Psoas muscle (tissue), 8 donors: Measurements from ENCODE around the gene SLC25A41. TPM values are rescaled to one million over a fixed set of nuclear protein-coding genes. Genes with fewer than 3 reads are reported as not detected.
A peak's percentile ranks its signal among the peaks of the same experiment; 100 is the strongest.

Source experiments
- ATAC-seq, 4 donors: fragments of 200-7000 bp; cut with Tn5 transposase; one replicate each; pipeline ENCODE4 v1.9.1; 2020; ENCODE audit warnings: moderate library complexity in 3 of 4, mild to moderate bottlenecking in 2 of 4
- DNase-seq, 2 donors: peaks; one replicate each; pipeline ENCODE4 v3.0.0-alpha.2; 2020
- H3K27ac ChIP-seq: fragments of 200-600 bp; one replicate; pipeline ENCODE4 v1.8.0; 2022
- H3K27me3 ChIP-seq, 3 donors: fragments of 200-600 bp in 1 of 3; one replicate each; pipeline versions ENCODE4 v1.6.1 to v1.8.0; 2013 to 2022; ENCODE audit warnings: low read length in 2 of 3, mild to moderate bottlenecking in 2 of 3, moderate library complexity in 1 of 3; ENCODE audit not compliant: insufficient read depth in 3 of 3
- H3K36me3 ChIP-seq, 2 donors: fragments of 200-600 bp in 1 of 2; one replicate each; pipeline versions ENCODE4 v1.6.1 to v1.8.0; 2013 to 2022; ENCODE audit warnings: low read depth in 1 of 2, mild to moderate bottlenecking in 1 of 2, moderate library complexity in 1 of 2; ENCODE audit not compliant: insufficient read depth in 1 of 2
- H3K4me1 ChIP-seq: fragments of 200-600 bp; one replicate; pipeline ENCODE4 v1.8.0; 2022
- H3K4me3 ChIP-seq: fragments of 200-600 bp; one replicate; pipeline ENCODE4 v1.8.0; 2022; ENCODE audit warnings: mild to moderate bottlenecking
- H3K9me3 ChIP-seq: fragments of 200-600 bp; one replicate; pipeline ENCODE4 v1.8.0; 2022
- CTCF ChIP-seq: fragments of 200-600 bp; IDR thresholded peaks from one replicate; pipeline ENCODE4 v1.8.0; 2022; ENCODE audit warnings: antibody characterized with exemption
- WGBS, 3 donors: extraction: QIAGEN DNeasy Blood & Tissue Kit; methylation state at CpG; one replicate each; pipeline versions ENCODE4 v1.1.6 to v1.1.7; 2013; 5-methylcytosine and 5-hydroxymethylcytosine counted together
- intact Hi-C, 2 donors: fragments of 100-400 bp; cut with DNase I; formaldehyde crosslinking; loops; one replicate each; pipeline versions ENCODE4 v1.11.0 to v1.14.2; 2022
- polyA plus RNA-seq, 3 donors: library from polyadenylated mRNA; stranded (reverse); fragments of 200-250 nt; gene quantifications; one replicate each; pipeline ENCODE4 v1.2.3, GENCODE V29; 2013
- total RNA-seq, 4 donors: library from RNA; stranded (reverse); fragmentation: NEBNext Ultra II Directional in 2 of 4; extraction: Animal tissue kit (Norgen Biotek cat#: 25700) in 2 of 4; gene quantifications; one replicate each; pipeline versions ENCODE4 v1.2.1 to v1.2.4, GENCODE V29; 2021 to 2023
- donor health status: healthy with polysubstance abuse.
- donor health status: DM: no; HTN: no; CAD: no; lungs with moderate emphysema.
- donor health status: Bipolar disorder and iron deficiency.
- donor health status: healthy.
- donor health status: DM: yes; HTN: yes; CAD: no.
- donor health status: DM: no; HTN: no; CAD: no.
- donor health status: DM: no; HTN: no; CAD: no.
- donor health status: DM: yes; HTN: yes; CAD: no.

Gene SLC25A41
- total and polyA plus RNA-seq, 7 donors, result 0.07 to 0.60 (median 0.44) TPM; not detected in 1

GRCh38 chr19:6393983-6394412 is 39.6 kb downstream of the SLC25A41 start:
- H3K27ac ChIP-seq, result peak overlapping the region; percentile 86
- DNase-seq (no peak), ATAC-seq (no peak)
- H3K9me3 ChIP-seq, result no peaks in the 10 kb centered on the region
- H3K4me1 ChIP-seq, result peaks cover 8% of the 10 kb centered on the region
- no peaks in the 10 kb centered on the region for H3K27me3 ChIP-seq
- peaks cover 0 to 27% of the 10 kb centered on the region in 2 donors for H3K36me3 ChIP-seq
- intact Hi-C loops, result loop anchor here in 1 of 2 donors (1.0 kb wide), 1 partner anchor 21 kb away; no protein-coding TSS in a partner anchor
- TF ChIP-seq CTCF, result no peak
- peak overlapping the region; percentile 78 for H3K4me3 ChIP-seq
- 28 to 31% (median 28%) methylated on average over 14 of the region's 14 CpGs for WGBS, 3 donors

GRCh38 chr19:6393074-6393982 is 40.2 kb downstream of the SLC25A41 start, which contains the start of gene GTF2F1:
TSS of gene GTF2F1 (minus strand) at chr19:6393164. CDS start at chr19:6392995, 169 bp downstream.
- TF ChIP-seq CTCF, result no peak
- H3K27me3 ChIP-seq, result no peaks in the 10 kb centered on the region
- H3K36me3 ChIP-seq, result peaks cover 0 to 33% of the 10 kb centered on the region in 2 donors
- 0% methylated on average over 69 of the region's 69 CpGs for WGBS, 3 donors
- intact Hi-C loops, result loop anchor here in 1 of 2 donors (1.0 kb wide), 1 partner anchor 20 kb away; no protein-coding TSS in a partner anchor
- DNase-seq (peak; percentile 95 to 98), ATAC-seq (peak; percentile 92 to 96 (median 94))
- no peaks in the 10 kb centered on the region for H3K9me3 ChIP-seq
- peak within 1 kb of the TSS; percentile 78 for H3K4me3 ChIP-seq
- peaks cover 8% of the 10 kb centered on the region for H3K4me1 ChIP-seq
- H3K27ac ChIP-seq, result peak within 1 kb of the TSS; percentile 86

- peak overlapping the region; percentile 86 for H3K27ac ChIP-seq
- TF ChIP-seq CTCF, result no peak
- no peak for ATAC-seq
- H3K27me3 ChIP-seq, result no peaks in the 10 kb centered on the region
- H3K36me3 ChIP-seq, result peaks cover 1 to 42% of the 10 kb centered on the region in 2 donors
- 6 to 8% (median 7%) methylated on average over 27 to 30 of the region's 30 CpGs for WGBS, 3 donors
- H3K9me3 ChIP-seq, result no peaks in the 10 kb centered on the region
- peaks cover 8% of the 10 kb centered on the region for H3K4me1 ChIP-seq
- DNase-seq, result no peak
- intact Hi-C loops, result loop anchor here in 1 of 2 donors (1.0 kb wide), 1 partner anchor 19 kb away; no protein-coding TSS in a partner anchor
- peak overlapping the region; percentile 78 for H3K4me3 ChIP-seq
These were observed 41.1 kb downstream of the SLC25A41 start for GRCh38 chr19:6392221-6393073.

GRCh38 chr19:6387372-6387771 is 46.2 kb downstream of the SLC25A41 start:
- Histone ChIP-seq H3K4me3 (no peak overlapping the region), H3K36me3 (peaks cover 4 to 91% of the 10 kb centered on the region in 2 donors), H3K4me1 (peaks cover 6% of the 10 kb centered on the region), H3K9me3 (no peaks in the 10 kb centered on the region), H3K27me3 (no peaks in the 10 kb centered on the region), H3K27ac (no peak overlapping the region)
- ATAC-seq (peak in 1 of 4 donors; percentile 6), DNase-seq (no peak)
- WGBS, 3 donors, result 94 to 95% (median 94%) methylated on average over 19 of the region's 19 CpGs
- no peak for TF ChIP-seq CTCF
- intact Hi-C loops, result no loop called here
